Measurements from ENCODE around the gene SLC24A4.

SLC24A4 gene

DNA sequence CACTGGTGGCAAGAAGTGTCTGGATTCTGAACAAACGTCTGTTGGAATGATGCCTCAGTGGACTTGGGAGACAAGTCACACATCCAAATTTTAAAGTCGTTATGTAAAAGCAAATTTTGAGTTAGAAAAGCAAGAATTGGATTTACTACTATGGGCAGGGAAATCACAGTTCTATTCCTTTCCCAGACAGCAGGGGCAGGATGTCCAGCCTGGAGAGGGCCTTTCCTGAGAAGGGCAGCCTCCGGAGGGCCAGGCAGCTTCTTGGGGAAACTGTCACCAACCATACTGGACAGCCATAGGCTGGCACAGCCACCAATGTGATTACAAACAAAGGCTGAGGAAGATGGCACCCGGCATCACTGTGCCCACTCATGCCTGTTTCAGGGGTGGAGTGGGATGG lies 11.1 kb downstream of the SLC24A4 start:
- TF ChIP-seq, protein P1, sequence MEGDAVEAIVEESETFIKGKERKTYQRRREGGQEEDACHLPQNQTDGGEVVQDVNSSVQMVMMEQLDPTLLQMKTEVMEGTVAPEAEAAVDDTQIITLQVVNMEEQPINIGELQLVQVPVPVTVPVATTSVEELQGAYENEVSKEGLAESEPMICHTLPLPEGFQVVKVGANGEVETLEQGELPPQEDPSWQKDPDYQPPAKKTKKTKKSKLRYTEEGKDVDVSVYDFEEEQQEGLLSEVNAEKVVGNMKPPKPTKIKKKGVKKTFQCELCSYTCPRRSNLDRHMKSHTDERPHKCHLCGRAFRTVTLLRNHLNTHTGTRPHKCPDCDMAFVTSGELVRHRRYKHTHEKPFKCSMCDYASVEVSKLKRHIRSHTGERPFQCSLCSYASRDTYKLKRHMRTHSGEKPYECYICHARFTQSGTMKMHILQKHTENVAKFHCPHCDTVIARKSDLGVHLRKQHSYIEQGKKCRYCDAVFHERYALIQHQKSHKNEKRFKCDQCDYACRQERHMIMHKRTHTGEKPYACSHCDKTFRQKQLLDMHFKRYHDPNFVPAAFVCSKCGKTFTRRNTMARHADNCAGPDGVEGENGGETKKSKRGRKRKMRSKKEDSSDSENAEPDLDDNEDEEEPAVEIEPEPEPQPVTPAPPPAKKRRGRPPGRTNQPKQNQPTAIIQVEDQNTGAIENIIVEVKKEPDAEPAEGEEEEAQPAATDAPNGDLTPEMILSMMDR (IDR thresholded peaks at IDR 0.05; ENCODE audit: low read depth, low read length), result no peak
- H3K4me3 ChIP-seq (ENCODE audit: low read depth, low read length), result no peak overlapping the region

DNA sequence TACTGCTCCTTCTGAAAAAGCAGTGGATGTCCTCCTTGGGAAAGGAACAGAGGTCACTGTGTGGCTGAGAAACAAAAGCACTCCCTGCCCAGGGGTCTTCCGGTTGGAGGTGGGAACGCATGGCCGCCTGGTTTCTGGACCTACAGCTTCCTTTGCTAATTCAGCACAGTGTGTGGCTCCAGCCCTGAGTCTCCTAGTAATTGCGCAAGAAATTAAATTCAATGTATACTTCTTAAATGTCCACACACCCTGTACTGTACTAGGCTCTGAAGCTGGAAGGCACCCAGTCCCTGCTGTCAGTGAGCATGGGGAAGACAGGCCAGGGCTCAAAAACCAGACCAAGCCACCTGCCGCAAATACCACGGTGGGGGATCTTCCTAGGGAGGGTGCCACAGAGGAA lies 13.4 kb downstream of the SLC24A4 start:
- TF ChIP-seq, protein P1 (IDR thresholded peaks at IDR 0.05; ENCODE audit: low read depth, low read length), result no peak
- no peak overlapping the region for H3K4me3 ChIP-seq (ENCODE audit: low read depth, low read length)

DNA sequence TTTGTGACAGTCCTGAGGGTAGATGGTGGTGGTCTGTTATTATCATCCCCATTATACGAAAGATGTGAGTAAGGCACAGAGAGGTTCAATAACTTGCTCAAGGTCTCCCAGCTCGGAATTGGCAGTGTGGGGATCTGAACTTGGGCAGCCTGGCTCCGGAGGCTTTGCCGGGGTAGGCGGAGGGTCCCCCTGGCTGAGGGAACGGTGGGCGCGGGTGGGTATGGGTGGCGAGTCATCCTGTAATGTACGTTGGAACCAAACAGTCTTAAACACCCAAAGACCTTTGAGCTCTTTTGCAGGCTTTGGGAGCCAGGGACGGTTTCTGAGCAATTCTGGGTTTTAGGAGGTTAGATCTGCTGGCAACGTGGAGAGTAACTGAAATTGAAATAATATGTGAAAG lies 16.5 kb downstream of the SLC24A4 start:
- TF ChIP-seq, protein P1 (IDR thresholded peaks at IDR 0.05; ENCODE audit: low read depth, low read length), result no peak

DNA sequence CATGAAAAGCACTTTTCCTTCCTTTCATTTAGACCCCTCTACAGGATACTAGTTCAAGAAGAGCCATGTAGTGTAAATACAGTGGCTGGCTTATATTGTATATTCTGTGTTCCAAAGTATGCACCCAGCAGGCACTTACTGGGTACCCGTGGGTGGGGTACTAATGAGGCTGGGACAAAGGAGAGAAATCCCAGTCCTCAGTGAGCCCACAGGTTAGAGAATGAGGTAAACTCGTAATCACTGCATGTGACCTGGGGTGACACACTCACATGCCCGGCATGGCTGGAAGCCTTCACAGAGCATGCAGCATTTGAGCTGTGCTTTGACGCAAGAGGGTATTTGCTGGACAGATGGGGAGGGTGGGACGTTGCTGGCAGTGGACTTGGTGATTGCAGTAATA lies 17.1 kb downstream of the SLC24A4 start:
- TF ChIP-seq, protein P1 (IDR thresholded peaks at IDR 0.05; ENCODE audit: low read depth, low read length), result no peak
- H3K4me3 ChIP-seq (ENCODE audit: low read depth, low read length), result no peak overlapping the region

More for the DNA sequence above, 16.5 kb downstream of the SLC24A4 start:
- H3K4me3 ChIP-seq (ENCODE audit: low read depth, low read length), result no peak overlapping the region

DNA sequence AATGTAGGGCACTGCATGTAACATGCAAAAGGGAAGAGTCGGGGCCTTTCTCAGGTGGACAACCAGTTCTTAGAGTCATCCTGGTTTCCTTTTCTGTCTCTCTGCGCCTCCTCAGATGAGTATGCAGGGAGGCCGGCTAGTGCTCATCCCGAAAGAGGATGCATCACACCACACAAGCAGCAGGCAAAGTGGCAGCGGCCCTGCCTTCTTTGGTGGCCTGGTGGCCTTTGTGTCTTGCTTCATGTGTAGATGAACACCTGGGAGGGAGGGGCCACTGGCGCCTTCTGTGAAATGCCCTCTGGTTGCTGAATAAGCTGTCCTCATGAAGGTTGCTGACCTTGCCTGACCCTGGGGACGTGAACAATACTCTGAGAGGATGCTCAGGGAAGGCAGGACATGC lies 18.0 kb downstream of the SLC24A4 start:
- TF ChIP-seq, protein P1 (IDR thresholded peaks at IDR 0.05; ENCODE audit: low read depth, low read length), result no peak
- H3K4me3 ChIP-seq (ENCODE audit: low read depth, low read length), result no peak overlapping the region

DNA sequence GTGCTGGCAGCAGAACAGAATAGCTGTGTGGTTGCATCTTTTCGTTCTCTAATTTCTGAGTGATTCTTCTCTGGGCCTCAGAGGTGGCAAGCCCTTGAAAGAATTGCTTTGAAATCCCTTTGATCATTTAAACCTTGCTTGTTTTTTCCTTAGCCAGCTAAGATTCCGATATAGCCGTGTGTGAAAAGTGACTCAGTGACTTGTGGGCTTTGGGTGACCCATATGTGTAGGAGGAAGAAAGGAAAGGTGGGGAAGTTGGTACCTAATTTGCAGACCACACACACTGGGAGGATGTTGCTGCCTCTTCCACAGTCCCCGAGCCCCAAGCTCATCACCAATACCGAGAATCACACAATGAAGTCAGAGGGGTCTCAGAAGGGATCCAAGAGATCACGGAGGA lies 18.8 kb downstream of the SLC24A4 start:
- TF ChIP-seq, protein P1 (IDR thresholded peaks at IDR 0.05; ENCODE audit: low read depth, low read length), result no peak
- H3K4me3 ChIP-seq (ENCODE audit: low read depth, low read length), result no peak overlapping the region

DNA sequence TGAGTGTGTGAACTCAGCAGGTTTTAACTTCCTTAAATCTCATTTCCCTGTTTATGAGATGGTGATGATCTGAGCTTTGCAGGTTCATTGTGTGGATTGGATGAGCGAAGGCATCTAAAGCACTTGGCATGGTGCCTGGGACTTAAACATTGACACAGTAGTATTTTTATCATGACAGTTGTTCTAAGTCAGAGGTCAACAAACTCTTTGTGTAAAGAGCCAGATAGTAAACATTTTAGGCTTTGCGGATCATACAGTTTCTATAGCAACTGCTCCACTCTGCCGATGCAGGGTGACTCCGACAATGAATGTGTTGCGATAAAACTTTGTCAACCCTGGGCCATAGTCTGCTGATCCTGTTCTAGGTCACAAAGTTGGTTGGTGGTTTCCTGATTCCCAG lies 25.2 kb downstream of the SLC24A4 start:
- no peak overlapping the region for H3K4me3 ChIP-seq (ENCODE audit: low read depth, low read length)
- TF ChIP-seq, protein P1 (IDR thresholded peaks at IDR 0.05; ENCODE audit: low read depth, low read length), result no peak
